Stimulated activated CD4-positive, alpha-beta T cell treated with anti-CD3 and anti-CD28 coated beads, Interleukin-15, amount 100 ng/mL, for 24 hours (primary cell): ENCODE data around the gene AMN1.
"Not testable (repeated sequence)": the region's sequence is repeated elsewhere in the genome, so short reads cannot be mapped to it uniquely, and the experiment has no call there.

Experiments used
- DNase-seq: peaks from one replicate; pipeline ENCODE4 v3.0.0-alpha.2; 2020

Gene AMN1

DNA sequence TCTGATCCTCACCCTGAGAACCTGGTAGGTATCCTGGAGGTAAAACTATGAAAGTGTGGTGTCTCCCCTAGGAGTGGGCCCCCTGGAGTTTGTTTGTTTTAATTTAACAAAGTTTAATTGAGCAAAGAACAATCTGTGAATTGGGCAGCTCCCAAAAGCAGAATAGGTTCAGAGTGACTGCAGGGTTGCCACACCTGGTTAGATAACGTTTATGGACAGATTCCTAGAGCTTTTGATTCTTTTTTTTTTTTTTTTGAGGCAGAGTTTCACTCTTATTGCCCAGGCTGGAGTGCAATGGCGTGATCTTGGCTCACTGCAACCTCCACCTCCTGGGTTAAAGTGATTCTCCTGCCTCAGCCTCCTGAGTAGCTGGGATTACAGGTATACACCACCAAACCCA lies 59.2 kb downstream of the AMN1 start:
- DNase-seq = not testable (repeated sequence)

DNA sequence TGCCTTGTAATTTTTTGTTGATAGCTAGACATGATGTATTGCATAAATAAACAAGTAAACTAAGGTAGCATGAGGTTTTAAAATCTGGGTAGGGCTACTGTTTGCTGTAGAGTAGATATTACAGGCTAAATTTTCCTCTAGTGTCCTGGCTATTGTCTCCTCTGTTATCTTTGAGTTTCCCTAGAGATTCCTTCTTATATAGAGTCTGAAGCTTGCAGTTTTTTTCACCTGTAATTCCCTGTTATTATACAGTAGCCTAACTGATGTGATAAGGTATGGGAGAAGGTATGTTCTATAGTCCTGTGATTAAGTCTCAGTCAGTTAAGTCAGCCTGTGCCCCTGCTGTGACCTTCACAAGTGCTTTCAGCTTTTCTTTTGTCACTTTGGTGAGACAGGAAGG lies 59.8 kb downstream of the AMN1 start:
- DNase-seq = no peak

DNA sequence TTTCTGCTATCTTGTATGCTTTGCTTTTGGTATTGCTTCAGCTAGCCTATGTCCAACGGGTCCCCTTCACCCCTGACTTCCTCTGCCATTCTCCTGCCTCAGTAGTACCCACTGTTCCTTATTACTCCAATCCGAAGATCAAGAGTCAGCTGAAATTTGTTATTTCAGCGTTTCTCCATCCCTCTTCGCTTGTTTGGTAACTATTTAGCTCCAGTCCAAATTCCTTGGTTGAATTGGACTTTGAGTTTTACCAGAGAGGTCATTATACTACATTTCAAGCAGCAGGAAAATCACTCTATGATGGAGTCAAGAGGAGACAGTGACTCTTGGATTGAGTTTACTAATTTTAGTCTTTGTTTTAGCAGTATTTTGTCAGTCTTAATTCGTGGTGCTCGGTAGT lies 64.8 kb downstream of the AMN1 start:
- DNase-seq = no peak

DNA sequence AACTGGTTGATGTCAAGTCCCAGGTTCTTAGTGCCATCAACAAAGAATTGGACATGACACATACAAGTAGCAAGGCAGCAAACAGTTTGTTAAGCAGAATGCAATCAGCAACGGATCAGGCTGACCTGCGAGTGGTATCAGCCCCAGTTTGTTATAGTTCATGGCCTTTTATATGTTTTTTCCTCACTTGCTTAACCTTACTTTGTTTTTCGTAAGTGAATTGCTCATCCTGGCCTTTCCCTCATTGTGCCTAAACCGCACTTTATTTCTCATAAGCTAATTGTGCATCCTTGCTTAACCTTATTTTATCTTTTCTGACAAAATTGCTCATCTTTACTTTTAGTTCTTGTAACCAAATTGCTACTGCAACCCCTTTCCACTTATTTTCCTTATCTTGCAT lies 65.2 kb downstream of the AMN1 start:
- no peak for DNase-seq

DNA sequence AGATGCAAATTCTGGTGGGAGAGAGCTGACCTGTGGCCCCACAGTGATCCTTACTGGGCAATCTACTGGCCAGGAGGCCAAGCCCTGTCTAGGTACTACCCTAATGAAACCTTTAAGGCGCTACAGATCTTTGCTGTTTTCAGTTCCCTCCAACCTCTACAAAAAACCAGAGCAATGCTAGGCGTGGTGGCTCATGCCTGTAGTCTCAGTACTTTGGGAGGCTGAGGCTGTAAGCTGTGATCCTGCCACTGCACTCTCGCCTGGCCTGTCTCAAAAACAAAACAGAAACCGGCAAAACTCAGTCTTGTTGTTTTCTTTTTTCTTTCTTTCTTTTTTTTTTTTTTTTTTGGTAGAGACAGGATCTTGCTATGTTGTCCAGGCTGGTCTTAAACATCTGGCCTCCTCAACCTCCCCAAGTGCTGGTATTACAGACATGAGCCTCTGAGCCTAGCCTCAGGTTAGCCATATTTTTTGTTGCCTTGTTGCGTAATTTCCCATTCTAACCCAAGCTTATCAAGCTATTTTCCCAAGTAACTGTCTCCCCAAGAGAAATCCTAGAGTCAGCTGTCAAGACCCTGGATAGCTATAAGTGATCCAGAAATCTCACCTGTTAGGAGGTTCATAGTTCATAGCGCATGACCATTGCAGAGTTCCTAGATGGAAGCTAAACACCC lies 66.5 kb downstream of the AMN1 start:
- no peak for DNase-seq

DNA sequence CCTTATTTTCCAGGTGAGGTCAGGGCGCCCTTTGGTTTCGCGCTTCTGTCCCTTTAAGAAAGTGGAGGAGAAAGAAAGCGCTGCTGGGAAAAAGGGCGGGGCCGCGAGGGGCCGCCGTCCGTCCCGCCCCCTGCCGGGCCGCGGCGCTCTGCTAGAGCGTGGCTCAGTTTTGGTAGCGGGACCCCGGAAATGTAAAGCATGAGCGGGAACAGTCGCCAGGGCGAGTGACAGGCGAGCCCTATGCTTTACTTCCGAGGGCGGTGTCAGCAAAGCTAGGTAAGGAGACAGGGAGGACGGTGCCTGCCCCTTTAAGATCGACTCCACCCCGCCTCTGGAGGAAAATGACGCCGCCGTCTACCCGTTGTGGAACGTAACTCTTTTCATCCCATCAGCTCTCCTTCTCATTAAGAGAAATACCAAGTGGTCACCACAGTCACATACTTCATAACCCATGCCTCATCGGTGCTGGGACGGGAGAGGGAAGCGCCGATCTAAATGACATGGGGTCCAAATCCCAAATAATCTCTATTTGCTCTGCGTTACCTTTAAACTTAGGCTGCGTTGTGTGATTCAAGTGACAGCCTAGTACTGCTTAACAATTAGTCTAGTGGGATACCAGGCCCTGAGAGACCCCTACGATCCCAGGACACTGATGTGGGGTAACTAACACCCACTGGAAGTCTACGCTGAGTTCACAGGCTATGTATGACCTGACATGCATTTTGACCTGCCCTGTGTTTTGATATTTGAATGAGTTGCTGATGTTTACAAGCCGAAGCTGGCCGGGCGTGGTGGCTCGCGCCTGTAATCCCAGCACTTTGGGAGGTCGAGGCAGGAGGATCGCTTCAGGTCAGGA lies 69.5 kb downstream of the AMN1 start, which contains the start of gene ETFBKMT:
Gene ETFBKMT, plus strand, starts transcription at position 602 of the 856 bp plus-strand sequence. CDS start 2,266 bp downstream, outside the sequence.
- peak; percentile 94 for DNase-seq

DNA sequence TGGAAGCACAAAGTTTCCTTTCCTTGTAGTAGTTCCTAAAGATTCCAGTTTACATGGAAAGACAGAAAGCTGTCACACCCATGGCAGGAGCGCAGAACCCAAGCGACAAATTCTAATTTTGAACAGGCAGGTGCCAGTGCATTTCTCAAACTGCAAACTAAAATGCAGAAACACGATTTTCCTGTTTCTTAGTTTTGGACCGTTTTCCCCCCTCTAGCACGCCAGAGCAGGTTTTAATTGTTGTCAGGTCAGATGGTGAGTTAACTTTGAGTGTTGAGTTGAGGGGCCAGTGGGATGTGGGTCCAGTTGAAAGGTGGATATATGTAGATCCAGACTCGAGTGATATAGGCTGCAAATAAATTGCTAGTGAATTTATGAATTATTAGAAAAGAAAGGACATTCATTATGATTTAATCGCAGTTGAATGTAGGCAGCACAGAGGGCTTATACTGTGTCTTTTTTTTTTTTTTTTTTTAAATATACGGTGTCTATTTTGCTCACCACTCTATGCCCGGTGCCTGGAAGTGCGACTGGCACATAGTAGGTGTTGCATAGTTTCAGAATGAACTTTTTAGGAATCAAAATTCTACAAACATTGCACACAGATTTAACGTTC lies 70.2 kb downstream of the AMN1 start:
- DNase-seq = no peak

DNA sequence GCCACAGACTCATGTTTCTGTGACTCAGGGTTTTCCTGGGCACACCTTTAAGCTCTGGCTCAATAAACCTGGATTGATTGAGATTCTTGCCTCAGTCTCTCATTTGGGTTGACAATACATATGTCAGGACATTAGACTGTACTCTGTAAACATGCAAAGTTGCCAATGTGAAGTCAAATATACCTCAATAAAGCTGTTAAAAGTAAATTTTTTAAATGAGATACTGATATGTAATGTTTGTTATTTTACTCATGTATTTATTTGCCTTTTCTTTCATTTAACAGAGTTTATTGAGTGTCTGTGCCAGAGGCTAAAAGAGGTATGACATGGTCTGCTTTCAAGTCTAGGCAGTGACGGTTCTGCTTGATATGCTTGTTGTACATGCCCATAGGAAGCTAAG lies 73.0 kb downstream of the AMN1 start:
- DNase-seq = no peak

DNA sequence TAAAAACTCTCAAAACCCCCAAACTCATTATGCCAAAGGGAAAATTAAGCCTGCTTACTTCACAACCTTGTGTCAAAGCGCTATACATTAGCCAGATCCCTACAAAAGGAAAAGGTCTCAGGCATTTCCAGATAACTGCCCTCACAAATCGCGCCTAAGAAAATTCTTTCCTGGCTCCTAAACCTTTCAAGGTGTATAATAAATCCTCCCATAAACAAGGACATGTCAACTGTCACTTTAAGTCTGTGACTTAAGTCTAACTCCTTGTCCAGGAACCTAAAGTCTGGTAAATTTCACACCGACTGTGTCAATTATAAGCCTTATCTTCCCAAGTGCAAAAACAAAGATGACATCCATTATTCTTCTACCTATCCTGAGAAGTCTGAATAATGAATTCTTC lies 73.6 kb downstream of the AMN1 start:
- DNase-seq = no peak

DNA sequence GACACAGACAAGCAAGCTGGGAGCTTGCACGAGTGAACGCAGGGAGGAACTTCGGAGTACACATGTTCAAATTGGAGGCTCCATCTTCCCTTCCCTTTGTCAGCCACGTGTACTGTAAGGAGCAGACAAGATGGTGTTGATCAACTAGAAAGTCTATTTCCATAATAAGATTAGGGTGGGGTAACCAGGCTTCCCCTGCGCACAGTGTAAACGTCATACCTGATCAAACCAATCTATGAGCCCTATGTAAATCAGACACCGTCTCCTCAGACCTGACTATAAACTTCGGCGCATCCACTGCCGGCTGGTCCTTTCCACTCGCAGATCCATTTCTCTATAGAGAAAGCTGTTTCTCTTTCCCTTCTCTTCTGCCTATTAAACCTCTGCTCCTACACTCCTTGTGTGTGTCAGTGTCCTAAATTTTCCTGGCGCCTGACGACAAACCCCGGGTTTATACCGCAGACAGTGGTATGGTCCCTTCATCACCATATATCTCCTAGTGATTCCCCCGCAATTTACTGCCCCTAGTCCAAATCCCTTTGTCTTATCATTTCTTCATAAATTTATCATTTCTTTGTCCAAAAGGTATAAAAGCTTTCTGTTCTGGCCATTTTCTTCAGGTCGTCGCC lies 76.8 kb downstream of the AMN1 start:
- DNase-seq = no peak

DNA sequence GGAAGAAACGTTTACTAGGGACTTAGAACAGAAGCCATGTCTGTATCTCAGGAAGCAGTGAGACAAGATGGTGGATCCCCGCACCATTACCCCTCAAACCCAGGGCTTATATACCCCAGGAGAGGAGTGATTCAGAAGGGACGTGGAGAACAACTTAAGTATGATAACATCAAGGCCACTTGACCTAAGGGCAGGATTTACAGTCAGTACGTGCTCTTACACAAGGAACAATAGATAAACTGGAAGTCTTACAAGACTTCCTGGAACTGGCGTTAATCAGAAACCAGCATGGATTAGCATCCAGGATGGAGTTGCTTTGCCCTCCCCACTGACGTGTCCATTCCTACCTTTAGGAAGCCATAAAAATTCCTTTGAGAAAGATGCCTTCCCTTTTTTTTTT lies 77.9 kb downstream of the AMN1 start:
- no peak for DNase-seq

DNA sequence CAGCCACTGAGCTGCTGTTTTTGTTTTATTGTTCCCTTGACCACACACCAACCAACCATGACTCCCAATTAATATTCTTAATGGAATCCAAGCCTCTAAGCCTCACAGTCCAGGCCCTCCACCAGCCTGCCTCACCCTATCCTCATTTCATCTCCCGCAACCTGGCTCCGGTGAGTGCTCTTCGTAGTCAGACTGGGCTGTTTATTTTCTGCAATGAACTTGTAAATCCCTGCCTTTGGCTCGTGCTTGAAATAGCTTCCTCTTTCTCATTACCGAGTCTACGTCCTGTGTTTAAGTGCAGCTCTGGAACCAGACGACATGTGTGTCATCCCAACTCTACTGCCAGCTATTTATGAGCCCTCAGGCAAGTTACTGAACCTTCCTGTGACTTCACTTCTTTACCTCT lies 81.7 kb downstream of the AMN1 start:
- no peak for DNase-seq

DNA sequence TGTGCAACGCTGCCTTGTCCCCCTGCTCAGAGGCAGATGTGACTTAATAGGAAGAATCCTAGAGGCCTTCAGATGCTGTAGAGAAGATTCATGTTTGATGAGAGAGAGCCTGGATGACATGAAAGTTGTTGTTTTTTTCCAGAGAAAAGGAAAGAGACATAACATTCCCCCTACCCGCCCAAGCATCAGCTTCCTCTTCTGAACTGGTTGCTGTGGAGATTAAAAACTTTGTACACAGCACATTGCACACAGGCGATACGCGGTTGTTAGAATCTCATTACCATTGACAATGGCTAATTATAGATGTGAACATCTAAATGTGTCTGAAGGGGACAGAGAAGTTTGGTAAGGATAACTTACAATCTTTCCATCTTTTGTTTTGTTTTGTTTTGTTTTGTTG lies 82.9 kb downstream of the AMN1 start:
- DNase-seq = no peak

DNA sequence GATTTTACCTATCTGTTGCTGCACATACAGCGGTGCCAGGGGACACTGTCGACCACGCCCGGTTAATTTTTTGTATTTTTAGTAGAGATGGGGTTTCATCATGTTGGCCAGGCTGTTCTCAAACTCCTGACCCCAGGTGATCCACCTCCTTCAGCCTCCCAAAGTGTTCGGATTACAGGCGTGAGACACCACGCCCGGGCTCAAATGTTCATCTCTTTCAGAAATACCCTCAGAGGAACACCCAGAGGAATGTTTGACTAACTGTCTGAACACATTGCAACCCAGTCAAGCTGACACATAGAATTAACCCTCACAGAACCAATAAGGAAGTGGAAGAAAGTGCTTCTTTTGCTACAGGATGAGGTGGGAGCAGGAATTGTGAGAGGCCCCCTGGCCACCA lies 84.3 kb downstream of the AMN1 start:
- DNase-seq = no peak

DNA sequence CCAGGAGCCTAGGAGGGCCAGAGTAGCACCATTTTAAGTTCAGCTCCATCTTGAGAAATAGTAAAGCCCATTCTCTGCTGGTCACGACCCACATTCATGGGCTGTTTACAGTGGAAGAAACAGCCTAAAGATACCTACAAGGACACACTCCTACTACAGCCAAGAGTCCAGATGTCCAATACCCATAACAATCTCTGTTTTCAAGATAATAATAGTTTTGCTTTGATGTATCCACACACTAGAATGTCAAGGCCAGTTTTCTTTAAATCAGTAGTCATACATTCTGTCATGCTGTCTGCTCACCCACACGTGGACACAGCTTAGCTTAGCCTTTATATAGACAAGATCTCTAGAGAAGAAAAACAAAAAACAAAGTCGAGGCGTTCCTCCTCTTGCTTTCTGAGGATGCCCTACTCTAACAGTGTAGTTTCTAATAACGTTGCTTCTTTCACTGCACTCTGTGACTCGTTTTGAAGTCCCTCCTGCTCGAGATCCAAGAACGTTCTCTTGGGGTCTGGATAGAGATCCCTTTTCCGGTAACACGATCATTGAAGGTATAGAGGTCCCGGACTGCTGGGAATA lies 87.2 kb downstream of the AMN1 start:
- DNase-seq = no peak

DNA sequence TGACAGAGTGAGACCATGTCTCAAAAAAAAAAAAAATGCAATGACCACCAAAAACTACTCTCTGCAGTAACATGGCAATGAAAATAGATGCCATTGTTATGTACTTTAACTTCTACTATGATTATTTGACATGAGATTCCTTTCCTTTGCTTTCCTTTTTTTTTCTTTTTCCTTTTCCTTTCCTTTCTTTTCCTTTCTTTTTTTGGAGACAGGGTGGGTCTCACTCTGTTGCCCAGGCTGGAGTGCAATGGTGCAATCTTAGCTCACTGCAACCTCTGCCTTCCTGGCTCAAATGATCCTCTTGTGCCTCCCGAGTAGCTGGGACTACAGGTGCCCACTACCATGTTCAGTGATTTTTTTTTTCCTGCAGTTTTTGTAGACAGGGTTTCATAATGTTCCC lies 94.2 kb downstream of the AMN1 start:
- no peak for DNase-seq

DNA sequence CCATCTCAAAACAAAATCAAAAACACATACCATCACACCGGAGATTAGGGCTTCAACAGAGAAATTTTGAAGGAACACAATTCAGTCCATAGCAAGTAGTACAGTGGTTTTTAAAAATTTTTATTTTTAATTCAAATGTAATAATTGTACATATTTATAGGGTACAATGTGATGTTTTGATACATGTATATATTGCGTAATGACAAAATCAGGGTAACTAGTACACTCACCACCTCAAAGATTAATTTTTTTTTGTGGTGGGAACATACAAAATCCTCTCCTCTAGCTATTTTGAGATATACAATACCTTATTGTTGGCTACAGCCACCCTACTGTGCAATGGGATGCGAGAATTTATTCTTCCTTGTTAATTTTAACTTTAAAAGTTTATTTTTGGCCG lies 95.4 kb downstream of the AMN1 start:
- DNase-seq = no peak

DNA sequence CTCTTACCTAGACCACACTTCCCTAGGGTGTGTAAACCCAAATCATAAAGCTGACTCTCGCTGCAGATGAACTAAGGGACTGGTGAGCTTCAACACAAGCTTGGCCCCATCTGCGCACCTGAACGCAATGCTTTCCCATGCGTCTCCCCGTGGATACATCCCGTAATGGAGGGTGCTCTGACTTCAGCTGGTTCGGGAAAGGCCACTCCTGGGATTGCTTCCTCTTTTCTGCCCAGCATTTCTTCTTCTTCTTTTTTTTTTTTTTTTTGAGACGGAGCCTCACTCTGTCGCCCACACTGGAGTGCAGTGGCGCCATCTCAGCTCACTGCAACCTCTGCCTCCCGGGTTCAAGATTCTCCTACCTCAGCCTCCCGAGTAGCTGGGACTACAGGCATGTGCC lies 97.0 kb downstream of the AMN1 start:
- no peak for DNase-seq

DNA sequence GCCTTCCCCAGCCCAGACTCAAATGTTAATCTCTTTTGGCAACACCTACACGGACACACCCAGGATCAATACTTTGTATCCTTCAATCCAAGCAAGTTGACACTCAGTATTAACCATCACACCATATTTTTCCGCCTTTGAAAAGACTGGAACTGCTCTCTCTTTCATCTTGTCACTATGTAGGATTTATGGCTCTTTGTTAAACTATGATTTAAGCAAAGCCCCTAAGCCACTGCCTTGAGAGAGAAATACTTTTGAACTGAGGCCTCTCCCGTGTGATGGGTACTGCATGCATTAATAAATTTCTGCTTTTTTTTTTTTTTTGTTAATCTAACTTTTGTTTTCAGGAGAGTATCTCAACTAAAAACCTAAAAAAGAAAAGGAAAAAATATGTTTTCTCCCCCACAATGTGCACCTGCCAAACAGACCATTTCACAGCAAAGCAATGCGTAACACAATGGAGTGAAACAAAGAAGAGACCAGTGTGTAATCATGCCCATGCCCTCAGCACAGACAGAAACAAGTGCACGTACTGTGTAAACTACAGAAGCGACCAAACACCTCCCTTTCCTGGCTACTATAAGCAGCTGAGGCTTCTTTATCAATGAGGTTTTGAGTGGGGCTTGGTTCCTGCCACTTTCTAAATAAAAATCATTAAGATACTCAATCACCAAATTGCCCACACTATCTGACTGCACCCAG lies 97.6 kb downstream of the AMN1 start:
- no peak for DNase-seq

DNA sequence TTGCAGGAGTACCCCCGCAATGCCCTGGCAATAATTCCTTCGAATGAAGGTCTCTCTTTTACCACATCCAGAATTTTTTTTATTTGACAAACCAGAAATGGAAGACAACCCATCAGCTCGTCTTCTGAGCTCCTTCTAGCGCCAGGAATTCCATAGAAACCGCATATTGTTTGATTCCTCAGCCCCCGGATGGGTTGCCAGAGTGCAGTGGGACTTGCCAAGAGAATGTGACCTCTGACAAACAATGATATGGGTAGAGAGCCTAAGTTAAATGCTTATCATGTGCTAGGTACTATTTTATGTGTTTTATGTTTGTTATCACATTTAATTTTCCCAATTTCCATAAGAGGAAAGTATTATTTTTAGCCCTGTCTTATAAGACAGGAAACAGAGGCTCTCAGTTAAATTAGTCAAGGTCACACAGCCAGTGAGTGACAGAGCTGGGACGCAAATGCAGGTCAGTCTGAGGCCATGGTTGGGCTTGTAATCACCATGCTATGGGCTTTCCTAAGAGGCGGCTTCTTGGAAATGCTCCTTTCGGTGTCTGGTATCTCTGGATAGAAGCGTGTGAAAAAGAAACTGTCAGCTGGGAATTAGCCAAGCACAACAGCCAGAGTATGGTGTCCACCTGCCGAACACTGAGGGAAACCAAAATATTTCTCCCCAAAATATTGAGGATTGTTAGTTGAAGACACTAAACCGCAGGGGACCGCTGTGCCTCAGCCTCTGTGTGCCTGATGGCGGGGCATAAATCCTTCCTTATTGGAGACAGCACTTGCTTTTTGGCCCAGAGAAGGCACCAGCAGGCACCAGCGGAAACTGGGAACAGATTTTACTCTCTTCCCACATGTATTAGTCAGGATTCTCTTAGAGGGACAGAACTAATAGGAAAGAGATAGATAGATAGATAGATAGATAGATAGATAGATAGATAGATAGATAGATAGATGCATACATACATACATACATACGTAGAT lies 98.8 kb downstream of the AMN1 start:
- DNase-seq = no peak

DNA sequence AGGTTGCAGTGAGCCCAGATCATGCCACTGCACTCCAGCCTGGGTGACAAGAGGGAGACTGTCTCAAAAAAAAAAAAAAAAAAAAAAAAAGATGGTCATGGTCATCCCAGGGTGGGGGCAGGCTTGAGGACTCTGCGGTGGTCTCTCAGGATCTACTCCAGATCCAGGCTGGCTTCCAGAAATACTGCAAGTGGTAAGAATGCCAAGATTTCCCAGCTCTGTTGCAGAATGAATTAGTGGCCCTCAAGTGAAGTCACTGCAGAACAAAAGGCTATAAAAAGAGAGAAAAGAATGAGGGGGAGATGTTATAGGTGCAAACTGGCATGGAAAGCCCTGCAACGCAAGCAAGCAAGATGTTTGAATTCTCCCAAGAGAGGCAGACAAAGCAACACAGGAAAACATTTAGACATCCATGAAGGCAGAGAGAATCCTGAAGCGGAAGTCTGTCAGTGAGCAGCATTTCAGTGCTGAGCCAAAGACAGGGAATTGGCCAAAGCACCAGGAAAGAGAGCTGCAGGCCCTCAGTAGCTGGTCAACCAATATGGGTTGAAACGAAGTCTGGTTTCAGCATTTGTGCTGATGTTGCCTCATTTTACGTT lies 101.3 kb downstream of the AMN1 start:
- no peak for DNase-seq
